PFSK-1 (cell line): Measurements from ENCODE around the gene MOB1A.

Experiments used
- POLR2AphosphoS5 ChIP-seq: IDR thresholded peaks from 2 replicates; pipeline ENCODE4 v1.6.1; 2012; ENCODE audit warnings: low read depth, mild to moderate bottlenecking, control low read depth, low read length, moderate library complexity
- TF ChIP-seq, protein P1 (sequence below), 2 experiments: IDR thresholded peaks; 2 replicates each; pipeline versions ENCODE4 v1.6.1 to v1.8.0; 2011 to 2012; ENCODE audit warnings: low read depth in 2 of 2, low read length in 2 of 2, control low read depth in 1 of 2, inconsistent platforms in 1 of 2, mild to moderate bottlenecking in 1 of 2, moderate library complexity in 1 of 2; ENCODE audit not compliant: insufficient read depth in 1 of 2

DNA sequence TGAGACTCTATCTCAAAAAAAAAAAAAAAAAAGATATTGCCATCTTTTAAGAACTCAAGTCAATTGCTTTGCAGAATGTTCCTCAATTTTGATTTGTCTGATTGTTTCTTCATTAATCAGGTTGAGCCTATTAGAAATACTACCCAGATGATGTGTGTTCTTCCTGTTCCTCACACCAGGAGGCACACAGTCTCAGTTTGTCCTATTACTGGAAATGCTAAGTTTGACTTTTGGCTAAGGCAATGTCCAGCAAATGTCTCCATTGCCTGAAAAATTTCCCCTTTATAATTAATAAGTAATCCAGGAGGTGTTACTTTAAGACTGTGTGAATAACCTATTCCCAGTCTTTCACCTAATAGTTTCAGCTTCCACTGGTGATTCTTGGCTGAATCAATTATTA is 59.3 kb downstream of the MOB1A start:
- TF ChIP-seq, protein P1, sequence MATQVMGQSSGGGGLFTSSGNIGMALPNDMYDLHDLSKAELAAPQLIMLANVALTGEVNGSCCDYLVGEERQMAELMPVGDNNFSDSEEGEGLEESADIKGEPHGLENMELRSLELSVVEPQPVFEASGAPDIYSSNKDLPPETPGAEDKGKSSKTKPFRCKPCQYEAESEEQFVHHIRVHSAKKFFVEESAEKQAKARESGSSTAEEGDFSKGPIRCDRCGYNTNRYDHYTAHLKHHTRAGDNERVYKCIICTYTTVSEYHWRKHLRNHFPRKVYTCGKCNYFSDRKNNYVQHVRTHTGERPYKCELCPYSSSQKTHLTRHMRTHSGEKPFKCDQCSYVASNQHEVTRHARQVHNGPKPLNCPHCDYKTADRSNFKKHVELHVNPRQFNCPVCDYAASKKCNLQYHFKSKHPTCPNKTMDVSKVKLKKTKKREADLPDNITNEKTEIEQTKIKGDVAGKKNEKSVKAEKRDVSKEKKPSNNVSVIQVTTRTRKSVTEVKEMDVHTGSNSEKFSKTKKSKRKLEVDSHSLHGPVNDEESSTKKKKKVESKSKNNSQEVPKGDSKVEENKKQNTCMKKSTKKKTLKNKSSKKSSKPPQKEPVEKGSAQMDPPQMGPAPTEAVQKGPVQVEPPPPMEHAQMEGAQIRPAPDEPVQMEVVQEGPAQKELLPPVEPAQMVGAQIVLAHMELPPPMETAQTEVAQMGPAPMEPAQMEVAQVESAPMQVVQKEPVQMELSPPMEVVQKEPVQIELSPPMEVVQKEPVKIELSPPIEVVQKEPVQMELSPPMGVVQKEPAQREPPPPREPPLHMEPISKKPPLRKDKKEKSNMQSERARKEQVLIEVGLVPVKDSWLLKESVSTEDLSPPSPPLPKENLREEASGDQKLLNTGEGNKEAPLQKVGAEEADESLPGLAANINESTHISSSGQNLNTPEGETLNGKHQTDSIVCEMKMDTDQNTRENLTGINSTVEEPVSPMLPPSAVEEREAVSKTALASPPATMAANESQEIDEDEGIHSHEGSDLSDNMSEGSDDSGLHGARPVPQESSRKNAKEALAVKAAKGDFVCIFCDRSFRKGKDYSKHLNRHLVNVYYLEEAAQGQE (IDR thresholded peaks at IDR 0.05; ENCODE audit: insufficient read depth in 1 of 2, low read depth in 2 of 2, low read length in 2 of 2) = no peak
- no peak for TF ChIP-seq POLR2AphosphoS5
